Keratinocyte (primary cell): ENCODE data around the gene CCDC141. TPM values are rescaled to one million over a fixed set of nuclear protein-coding genes. Genes with fewer than 3 reads are reported as not detected.

Experiments
- DNase-seq: peaks from one replicate; pipeline ENCODE4 v3.0.0-alpha.2; 2011; ENCODE audit warnings: low read depth, missing footprints, low spot score
- FAIRE-seq: peaks from 2 replicates; lab custom pipeline; 2011; peaks lifted over from hg19 to GRCh38; lab: Jason Lieb, UNC
- H2AFZ ChIP-seq: 2 replicates; pipeline ENCODE4 v1.6.0; 2012; ENCODE audit warnings: low read length, control low read depth, inconsistent platforms; ENCODE audit not compliant: control insufficient read depth
- H3K27ac ChIP-seq: 2 replicates; pipeline ENCODE4 v1.5.1; 2011; ENCODE audit warnings: low read length; ENCODE audit not compliant: control insufficient read depth, insufficient read depth
- H3K27me3 ChIP-seq: 3 replicates; pipeline ENCODE4 v1.6.0; 2011; ENCODE audit warnings: low read length; ENCODE audit not compliant: control insufficient read depth, insufficient read depth; ENCODE audit errors: extremely low read depth
- H3K36me3 ChIP-seq, 2 experiments: 2 replicates in 1 of 2; 3 replicates in 1 of 2; pipeline ENCODE4 v1.5.1; 2011; ENCODE audit warnings: low read length in 2 of 2, mild to moderate bottlenecking in 1 of 2; ENCODE audit not compliant: control insufficient read depth in 2 of 2, insufficient read depth in 2 of 2; ENCODE audit errors: extremely low read depth in 1 of 2
- H3K4me1 ChIP-seq: 3 replicates; pipeline ENCODE4 v1.5.1; 2011; ENCODE audit warnings: low read length; ENCODE audit not compliant: control insufficient read depth, insufficient read depth; ENCODE audit errors: extremely low read depth
- H3K4me2 ChIP-seq: 3 replicates; pipeline ENCODE4 v1.6.0; 2011; ENCODE audit warnings: low read depth, low read length; ENCODE audit not compliant: control insufficient read depth, insufficient read depth; ENCODE audit errors: extremely low read depth
- H3K4me3 ChIP-seq, 3 experiments: fragments of 200-600 bp in 1 of 3; sonication (generic) in 1 of 3; 2 replicates in 2 of 3; 3 replicates in 1 of 3; pipeline ENCODE4 v1.5.1; 2011 to 2016; ENCODE audit warnings: low read length in 3 of 3, mild to moderate bottlenecking in 3 of 3, control low read depth in 2 of 3, inconsistent platforms in 1 of 3, low read depth in 1 of 3, mixed read lengths in 1 of 3, mixed run types in 1 of 3, moderate library complexity in 1 of 3; ENCODE audit not compliant: control insufficient read depth in 2 of 3, insufficient read depth in 2 of 3; ENCODE audit errors: extremely low read depth in 1 of 3
- H3K79me2 ChIP-seq: 2 replicates; pipeline ENCODE4 v1.6.0; 2012; ENCODE audit warnings: low read length; ENCODE audit not compliant: control insufficient read depth, insufficient read depth
- H3K9ac ChIP-seq: 3 replicates; pipeline ENCODE4 v1.6.0; 2011; ENCODE audit warnings: low read length; ENCODE audit not compliant: control insufficient read depth, insufficient read depth; ENCODE audit errors: extremely low read depth
- H3K9me1 ChIP-seq: 3 replicates; pipeline ENCODE4 v1.6.0; 2011; ENCODE audit warnings: low read length; ENCODE audit not compliant: control insufficient read depth, insufficient read depth; ENCODE audit errors: extremely low read depth
- H3K9me3 ChIP-seq: 2 replicates; pipeline ENCODE4 v1.5.1; 2012; ENCODE audit warnings: low read depth, low read length; ENCODE audit not compliant: control insufficient read depth
- H4K20me1 ChIP-seq: 3 replicates; pipeline ENCODE4 v1.6.0; 2011; ENCODE audit warnings: low read length; ENCODE audit not compliant: control insufficient read depth, insufficient read depth; ENCODE audit errors: extremely low read depth
- CTCF ChIP-seq, 3 experiments: IDR thresholded peaks in 1 of 3; conservative IDR thresholded peaks in 1 of 3; optimal IDR thresholded peaks in 1 of 3; 2 replicates in 2 of 3; 3 replicates in 1 of 3; pipeline versions ENCODE3 to v1.5.1; 2011; ENCODE audit warnings: low read length in 3 of 3, mild to moderate bottlenecking in 3 of 3, moderate library complexity in 2 of 3, control low read depth in 1 of 3, inconsistent platforms in 1 of 3; ENCODE audit not compliant: insufficient read depth in 2 of 3; ENCODE audit errors: extremely low read depth in 1 of 3
- EZH2 ChIP-seq: IDR thresholded peaks from one replicate; pipeline ENCODE4 v1.6.1; 2012; ENCODE audit warnings: inconsistent platforms, mild to moderate bottlenecking, low read length, moderate library complexity
- dilution Hi-C: fragments of 300-500 bp; cut with MboI; formaldehyde crosslinking; loops from one replicate; pipeline ENCODE4 v1.7.0; 2020; ENCODE audit warnings: low sequenced_read_pairs; ENCODE audit not compliant: extremely low pct_ligation_motif_present
- polyA plus RNA-seq, 5 experiments: library from polyadenylated mRNA; depleted of rRNA in 3 of 5; stranded (reverse) in 3 of 5; stranded (forward) in 1 of 5; unstranded in 1 of 5; fragments of >200 nt; gene quantifications; 1 replicate in 1 of 5; 2 replicates in 3 of 5; 3 replicates in 1 of 5; pipeline versions ENCODE4 v1.2.1 to v1.2.3, GENCODE V29; 2011 to 2012; ENCODE audit warnings: missing spikeins in 2 of 5, low read depth in 1 of 5, low replicate concordance in 1 of 5

The CCDC141 gene
- polyA plus RNA-seq, 1 donor (not counting 4 experiments of a cell fraction or from before 2014, with no cell fraction given): not detected

- Histone ChIP-seq H3K9me3 (no peaks in the 10 kb centered on the region), H2AFZ (no peak overlapping the region), H3K79me2 (no peaks in the 10 kb centered on the region), H4K20me1 (no peaks in the 10 kb centered on the region), H3K36me3 (no peaks in the 10 kb centered on the region), H3K4me1 (no peaks in the 10 kb centered on the region), H3K27me3 (no peaks in the 10 kb centered on the region), H3K4me2 (no peak overlapping the region), H3K9me1 (no peaks in the 10 kb centered on the region), H3K9ac (no peak overlapping the region), H3K27ac (no peak overlapping the region), H3K4me3 (no peak overlapping the region)
- FAIRE-seq: no peak
- DNase-seq: no peak
- no peak for TF ChIP-seq EZH2
- no peak for TF ChIP-seq CTCF (optimal IDR thresholded peaks at IDR 0.05 in 1 of 3, IDR thresholded peaks at IDR 0.05 in 1 of 3, conservative IDR thresholded peaks at IDR 0.05 in 1 of 3; ENCODE audit: extremely low read depth in 1 of 3, insufficient read depth in 2 of 3, low read length in 3 of 3)
- dilution Hi-C loops: no loop called here
These were observed 1.3 kb upstream of the CCDC141 start for GRCh38 chr2:179051250-179051649.

DNA sequence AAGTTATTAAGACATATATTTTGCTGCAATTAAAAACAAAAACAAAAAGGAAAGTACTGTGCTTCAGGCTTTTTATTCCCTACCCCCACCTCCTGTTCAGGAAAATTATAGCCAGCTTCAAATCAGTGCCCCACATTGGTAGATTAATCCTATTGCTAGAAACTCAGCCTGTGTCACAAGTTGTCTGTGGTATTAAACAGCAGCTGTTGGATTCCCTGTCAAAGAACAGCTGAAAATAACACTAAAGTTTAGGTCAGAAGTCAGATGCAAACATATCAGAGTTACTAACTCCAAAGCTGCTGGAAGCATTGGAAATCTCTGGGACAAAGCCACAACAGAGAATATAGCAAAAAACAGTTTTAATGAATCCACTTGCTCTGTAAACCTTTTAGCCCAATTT, 818 bp upstream of the CCDC141 start:
- H3K4me1 ChIP-seq: no peaks in the 10 kb centered on the region
- no peak overlapping the region for H3K4me3 ChIP-seq
- no peak for DNase-seq
- H3K79me2 ChIP-seq: no peaks in the 10 kb centered on the region
- no peaks in the 10 kb centered on the region for H3K27me3 ChIP-seq
- no peak overlapping the region for H3K4me2 ChIP-seq
- no peak overlapping the region for H3K27ac ChIP-seq
- H4K20me1 ChIP-seq: no peaks in the 10 kb centered on the region
- dilution Hi-C loops: no loop called here
- no peak overlapping the region for H2AFZ ChIP-seq
- no peaks in the 10 kb centered on the region for H3K9me1 ChIP-seq
- no peak for FAIRE-seq
- H3K9me3 ChIP-seq: no peaks in the 10 kb centered on the region
- TF ChIP-seq EZH2 (no peak), CTCF (optimal IDR thresholded peaks at IDR 0.05 in 1 of 3, IDR thresholded peaks at IDR 0.05 in 1 of 3, conservative IDR thresholded peaks at IDR 0.05 in 1 of 3; ENCODE audit: extremely low read depth in 1 of 3, insufficient read depth in 2 of 3, low read length in 3 of 3) (no peak)
- H3K36me3 ChIP-seq: no peaks in the 10 kb centered on the region
- no peak overlapping the region for H3K9ac ChIP-seq
